GM18517 (cell line): Measurements from ENCODE around the gene ABCB9.

Source experiments
- ATAC-seq: cut with Tn5 transposase; IDR thresholded peaks from one replicate; pipeline ENCODE4 v1.9.1; 2021; ENCODE audit warnings: mild to moderate bottlenecking, moderate library complexity; ENCODE audit not compliant: unreplicated experiment

Gene ABCB9

GRCh38 chr12:122966743-122967550 is 684 bp upstream of the ABCB9 start:
- no peak for ATAC-seq

- no peak for ATAC-seq
Measured at GRCh38 chr12:122965321-122965751, 927 bp downstream of the ABCB9 start.

- no peak for ATAC-seq
Measured at GRCh38 chr12:122964439-122965257, 1.6 kb downstream of the ABCB9 start.

GRCh38 chr12:122963941-122964265 is 2.4 kb downstream of the ABCB9 start:
- no peak for ATAC-seq

- ATAC-seq: no peak
Measured at GRCh38 chr12:122961531-122962329, 4.5 kb downstream of the ABCB9 start.

GRCh38 chr12:122960193-122960569 is 6.1 kb downstream of the ABCB9 start:
- ATAC-seq: no peak

- ATAC-seq: no peak
Measured at GRCh38 chr12:122959566-122960192, 6.6 kb downstream of the ABCB9 start.

- no peak for ATAC-seq
Measured at GRCh38 chr12:122958198-122958888, 7.9 kb downstream of the ABCB9 start.

GRCh38 chr12:122956035-122956434 is 10.2 kb downstream of the ABCB9 start:
- no peak for ATAC-seq

- no peak for ATAC-seq
Measured at GRCh38 chr12:122955156-122955555, 11.1 kb downstream of the ABCB9 start.

- no peak for ATAC-seq
Measured at GRCh38 chr12:122951979-122952892, 14.0 kb downstream of the ABCB9 start.

- no peak for ATAC-seq
Measured at GRCh38 chr12:122951406-122951805, 14.9 kb downstream of the ABCB9 start.

- no peak for ATAC-seq
Measured at GRCh38 chr12:122949816-122950675, 16.2 kb downstream of the ABCB9 start.

- no peak for ATAC-seq
Measured at GRCh38 chr12:122949405-122949804, 16.9 kb downstream of the ABCB9 start.

GRCh38 chr12:122948605-122949004 is 17.7 kb downstream of the ABCB9 start:
- ATAC-seq: no peak

- ATAC-seq: no peak
Measured at GRCh38 chr12:122947352-122947792, 18.9 kb downstream of the ABCB9 start.

GRCh38 chr12:122946690-122947341 is 19.4 kb downstream of the ABCB9 start:
- ATAC-seq: peak; percentile 58
